COLO829 (cell line): Measurements from ENCODE around the gene IQCH.

Experiments
- DNase-seq: peaks from one replicate; pipeline ENCODE4 v3.0.0; 2012; ENCODE audit warnings: low spot score

IQCH gene

GRCh38 chr15:67300266-67301025 lies 45.9 kb downstream of the IQCH start:
- DNase-seq: no peak

DNA sequence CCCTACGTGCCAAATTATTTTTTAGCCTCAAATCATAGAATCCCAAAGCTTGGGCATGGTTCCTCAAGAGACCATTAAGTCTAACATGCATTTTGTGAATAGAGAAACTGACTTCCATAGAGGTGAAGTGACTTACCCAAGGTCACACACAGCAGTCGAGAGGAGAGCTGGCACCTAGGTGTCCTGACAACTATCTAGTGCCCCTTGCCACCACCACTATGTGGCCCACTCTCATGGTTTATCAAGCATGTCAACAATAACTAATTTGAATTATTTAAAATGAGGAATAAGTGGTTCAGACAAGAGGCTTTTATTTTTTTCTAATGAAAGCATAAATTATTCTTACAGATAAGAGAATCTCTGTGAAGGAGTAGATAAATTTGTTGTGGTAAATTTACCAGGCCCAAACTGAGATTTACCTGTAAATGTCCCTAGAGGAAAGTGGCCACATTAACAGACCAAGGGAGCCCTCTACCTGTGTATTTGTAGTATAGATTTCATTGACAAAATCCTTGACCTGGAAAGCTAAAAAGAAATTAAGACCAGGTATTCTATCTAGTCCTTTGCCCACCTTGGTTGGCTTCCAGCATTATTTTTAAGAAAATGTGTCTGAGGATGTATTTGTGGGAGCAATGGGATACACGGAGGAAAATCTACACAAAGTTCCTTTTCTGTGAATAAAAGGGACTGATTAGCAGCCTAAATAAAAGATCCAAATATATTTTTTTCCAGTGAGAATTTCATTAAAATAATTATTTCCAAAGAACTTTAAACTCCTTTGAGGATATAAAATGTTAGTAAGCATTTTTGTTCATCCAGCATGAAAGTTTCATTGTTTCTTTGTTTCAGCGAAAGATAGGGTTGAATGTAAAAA lies 49.1 kb downstream of the IQCH start:
- no peak for DNase-seq

- no peak for DNase-seq
These were observed 50.2 kb downstream of the IQCH start for GRCh38 chr15:67304778-67305177.

GRCh38 chr15:67305506-67305905 lies 50.9 kb downstream of the IQCH start:
- no peak for DNase-seq

DNA sequence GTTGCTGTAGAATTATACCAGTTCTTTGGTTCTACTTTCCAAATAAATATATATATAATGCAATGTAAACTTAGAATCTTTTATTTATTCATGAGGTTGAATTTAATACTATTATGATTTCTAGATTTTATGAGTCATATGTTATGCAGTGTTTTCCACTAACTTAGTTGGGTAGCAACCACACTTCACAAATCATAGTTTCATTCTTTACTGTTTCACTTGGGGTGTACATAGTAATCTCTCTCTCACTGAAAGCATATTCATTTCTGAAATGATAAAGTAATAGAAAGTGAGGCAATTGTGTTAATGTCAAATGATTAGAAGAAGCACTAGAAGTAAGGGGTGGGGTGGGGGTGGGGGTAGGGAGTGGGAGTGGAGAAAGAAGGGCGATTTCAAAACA lies 52.6 kb downstream of the IQCH start:
- no peak for DNase-seq

GRCh38 chr15:67307889-67308597 lies 53.5 kb downstream of the IQCH start:
- no peak for DNase-seq

GRCh38 chr15:67311731-67312130 lies 57.1 kb downstream of the IQCH start:
- no peak for DNase-seq

GRCh38 chr15:67319961-67320360 lies 65.4 kb downstream of the IQCH start:
- DNase-seq: no peak

DNA sequence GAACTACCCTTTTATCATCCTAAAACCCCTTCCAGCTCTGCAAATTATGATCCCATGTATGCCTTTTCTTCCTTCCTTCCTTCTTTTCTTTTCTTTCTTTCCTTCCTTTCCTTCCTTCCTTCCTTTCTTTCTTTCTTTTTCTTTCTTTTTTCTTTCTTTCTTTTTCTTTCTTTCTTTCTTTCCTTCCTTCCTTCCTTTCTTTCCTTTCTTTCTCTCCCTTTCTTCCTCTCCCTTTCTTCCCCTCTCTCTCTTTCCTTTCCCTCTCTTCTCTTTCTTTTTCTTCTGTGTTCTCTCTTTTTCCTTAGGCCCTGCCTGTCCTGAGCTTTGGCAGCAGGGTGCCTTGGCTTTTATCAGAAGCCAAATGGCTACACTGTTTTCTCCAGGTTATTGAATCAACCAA lies 66.8 kb downstream of the IQCH start:
- no peak for DNase-seq

DNA sequence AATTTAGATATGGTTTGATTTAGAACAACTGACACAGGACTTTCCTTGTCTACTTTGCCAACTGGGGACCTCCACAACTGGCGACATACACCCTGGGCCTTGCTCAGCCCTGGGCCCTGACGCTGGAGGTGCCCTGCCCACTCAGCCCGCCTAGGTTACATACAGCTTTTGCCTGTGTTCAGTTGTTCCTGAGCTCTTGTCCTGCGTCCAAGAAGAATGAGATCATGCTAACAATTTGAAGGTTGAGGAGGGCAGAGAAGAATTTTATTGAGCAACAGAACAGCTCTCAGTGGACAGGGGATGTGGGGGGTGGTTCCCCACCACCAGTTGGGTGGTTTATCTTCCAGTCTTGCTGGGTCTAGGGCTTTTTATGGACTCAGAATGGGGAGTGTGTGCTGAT lies 67.9 kb downstream of the IQCH start:
- DNase-seq: no peak

DNA sequence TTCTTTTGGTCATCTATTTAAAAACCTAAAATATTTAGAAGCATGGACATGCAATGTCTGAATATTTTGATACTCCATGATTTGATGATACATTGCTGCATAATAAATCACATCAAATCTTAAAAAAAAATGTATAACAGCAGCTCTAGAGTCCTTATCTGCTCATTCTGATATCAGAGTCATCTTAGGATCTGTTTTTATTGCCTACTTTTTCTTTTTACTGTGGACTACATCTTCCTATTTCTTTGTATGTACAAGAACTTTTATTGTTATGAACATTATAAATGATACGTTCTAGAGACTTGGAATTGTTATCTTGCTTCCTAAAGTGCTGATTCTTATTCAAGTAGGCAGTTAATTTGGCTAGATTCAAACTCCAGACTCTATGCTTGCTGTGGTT lies 72.7 kb downstream of the IQCH start:
- no peak for DNase-seq

DNA sequence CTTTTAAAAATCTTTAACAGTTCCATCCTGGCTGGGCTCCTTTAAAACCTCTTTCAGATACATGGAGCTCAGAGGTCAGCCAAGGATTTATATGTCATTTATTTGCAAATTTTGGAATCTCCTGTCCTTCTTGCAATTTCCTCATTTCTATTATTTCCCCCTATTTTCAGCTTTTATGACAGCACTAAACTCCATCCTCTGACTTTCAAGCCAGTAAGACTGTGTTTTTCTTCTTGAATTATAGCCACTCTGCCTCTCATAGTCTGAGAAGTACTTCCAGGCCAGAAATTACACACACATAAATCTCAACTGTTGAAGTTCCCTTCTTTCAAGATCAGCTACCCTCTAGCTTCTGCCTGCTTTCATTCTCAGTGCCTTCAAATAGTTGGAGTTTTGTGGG lies 73.2 kb downstream of the IQCH start:
- no peak for DNase-seq

GRCh38 chr15:67329984-67330733 lies 75.6 kb downstream of the IQCH start:
- DNase-seq: no peak

GRCh38 chr15:67331676-67332075 lies 77.1 kb downstream of the IQCH start:
- no peak for DNase-seq

GRCh38 chr15:67335026-67335425 lies 80.4 kb downstream of the IQCH start:
- no peak for DNase-seq

DNA sequence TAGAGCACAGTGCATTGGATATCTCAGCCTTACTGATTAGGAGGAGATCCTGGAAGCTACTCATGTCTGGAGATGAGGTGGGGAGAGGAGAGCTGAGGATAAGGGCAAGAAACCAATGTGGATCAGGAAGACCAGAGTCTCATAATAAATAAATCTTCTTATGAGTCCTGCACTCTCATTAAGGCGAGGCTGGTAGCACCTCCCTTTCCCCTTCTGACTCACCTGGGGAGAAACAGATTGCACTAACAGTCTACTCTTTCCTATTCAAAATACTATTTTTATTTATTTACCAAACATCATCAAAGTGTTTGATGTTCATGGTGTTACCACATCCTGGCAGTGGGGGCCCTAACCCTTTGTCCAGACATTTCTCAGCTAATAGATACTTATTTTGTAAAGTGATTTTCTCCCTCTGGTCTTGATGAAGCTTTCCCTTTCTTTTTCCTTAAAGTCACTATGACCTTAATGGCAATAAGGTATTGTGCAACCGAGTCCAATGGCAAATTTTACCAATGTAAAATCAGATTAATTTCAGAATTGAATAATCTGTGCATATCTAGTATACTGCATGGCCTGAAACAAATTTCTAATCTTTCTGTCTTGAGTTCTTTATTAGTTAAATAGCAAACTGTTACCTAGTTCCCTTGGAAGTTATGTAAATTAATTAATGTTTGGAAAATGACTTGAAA lies 81.1 kb downstream of the IQCH start:
- DNase-seq: no peak

DNA sequence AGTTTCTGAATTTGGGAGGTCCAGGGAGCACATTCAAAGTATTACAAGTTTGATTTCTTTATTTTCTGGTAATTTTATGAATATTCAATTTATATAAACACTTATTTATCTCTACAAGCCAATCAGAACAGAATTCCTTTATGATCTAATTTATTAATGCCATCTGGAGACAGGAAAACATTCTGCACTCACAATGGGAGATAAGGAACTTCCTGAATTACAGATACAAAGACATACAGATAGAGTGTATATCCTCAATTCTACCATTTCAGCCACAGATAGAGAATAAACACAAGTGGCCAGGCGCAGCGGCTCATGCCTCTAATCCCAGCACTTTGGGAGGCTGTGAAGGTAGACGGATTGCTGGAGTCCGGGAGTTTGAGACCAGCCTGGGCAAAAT lies 86.0 kb downstream of the IQCH start:
- no peak for DNase-seq

GRCh38 chr15:67341539-67341938 lies 87.0 kb downstream of the IQCH start:
- no peak for DNase-seq

DNA sequence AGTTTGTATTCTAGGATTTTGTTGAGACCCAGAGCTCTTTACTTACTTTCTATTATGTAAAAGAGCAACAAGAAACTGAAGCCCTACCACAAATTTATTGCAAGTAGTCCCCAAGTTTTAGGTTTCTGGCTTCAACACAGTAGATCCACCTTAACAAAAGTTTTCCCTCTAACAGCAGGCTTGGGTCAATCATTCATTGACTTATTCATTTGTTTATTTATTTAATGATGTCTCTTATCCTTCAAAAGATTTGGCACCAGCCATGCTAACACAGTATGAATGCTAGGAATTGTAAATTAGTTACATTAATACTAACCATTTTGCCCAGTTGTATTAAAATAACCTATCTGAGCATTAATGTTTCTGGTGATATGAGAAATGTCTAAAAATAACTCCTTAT lies 88.6 kb downstream of the IQCH start:
- no peak for DNase-seq

- no peak for DNase-seq
These were observed 95.0 kb downstream of the IQCH start for GRCh38 chr15:67349634-67350033.

DNA sequence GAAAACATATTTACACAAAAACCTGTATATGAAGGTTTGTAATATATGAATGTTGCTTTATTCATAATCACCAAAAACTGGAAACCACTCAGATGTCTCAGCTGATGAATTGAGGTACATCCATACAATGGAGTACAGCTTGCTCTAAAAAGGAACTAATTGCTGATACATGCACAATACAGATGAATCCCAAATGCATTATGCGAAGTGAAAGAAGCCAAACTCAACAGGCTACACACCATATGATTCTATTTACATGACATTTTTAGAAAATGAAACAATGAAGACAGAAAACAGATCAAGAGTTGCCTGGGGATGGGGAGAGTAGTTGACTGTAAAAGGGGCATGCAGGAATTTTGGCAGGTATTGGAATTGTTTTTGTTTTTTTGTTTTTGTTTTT lies 95.5 kb downstream of the IQCH start:
- DNase-seq: no peak

- no peak for DNase-seq
These were observed 103.8 kb downstream of the IQCH start for GRCh38 chr15:67358391-67358790.
